ENCODE data around the gene EPB41L5.

GRCh38 chr2:120161190-120161589 is 148.3 kb downstream of the EPB41L5 start:
- TF ChIP-seq CTCF (optimal IDR thresholded peaks at IDR 0.05 in 1 of 3, IDR thresholded peaks at IDR 0.05 in 1 of 3, conservative IDR thresholded peaks at IDR 0.05 in 1 of 3; ENCODE audit: extremely low read depth in 1 of 3, insufficient read depth in 2 of 3, low read length in 3 of 3) (no peak), EZH2 (IDR thresholded peaks at IDR 0.05; ENCODE audit: low read length) (no peak)

Data from keratinocyte (primary cell).